ENCODE data around the gene FOCAD.

DNA sequence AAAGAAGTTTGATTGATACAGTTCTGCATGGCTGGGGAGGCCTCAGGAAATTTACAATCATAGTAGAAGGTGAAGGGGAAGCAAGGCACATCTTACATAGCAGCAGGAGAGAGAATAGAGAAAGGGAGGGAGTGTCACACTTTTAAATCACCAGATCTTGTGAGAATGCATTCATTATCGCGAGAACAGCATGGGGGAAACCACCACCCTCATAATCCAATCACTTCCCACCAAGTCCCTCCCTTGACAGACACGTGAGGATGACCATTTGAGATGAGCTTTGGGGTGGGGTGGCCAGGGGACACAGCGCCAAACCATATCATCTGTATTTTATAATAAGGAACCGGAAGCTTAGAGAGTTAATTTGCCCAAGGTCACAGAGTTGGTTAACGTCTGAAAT, 13.7 kb upstream of the FOCAD start:
- TF ChIP-seq, protein P1, sequence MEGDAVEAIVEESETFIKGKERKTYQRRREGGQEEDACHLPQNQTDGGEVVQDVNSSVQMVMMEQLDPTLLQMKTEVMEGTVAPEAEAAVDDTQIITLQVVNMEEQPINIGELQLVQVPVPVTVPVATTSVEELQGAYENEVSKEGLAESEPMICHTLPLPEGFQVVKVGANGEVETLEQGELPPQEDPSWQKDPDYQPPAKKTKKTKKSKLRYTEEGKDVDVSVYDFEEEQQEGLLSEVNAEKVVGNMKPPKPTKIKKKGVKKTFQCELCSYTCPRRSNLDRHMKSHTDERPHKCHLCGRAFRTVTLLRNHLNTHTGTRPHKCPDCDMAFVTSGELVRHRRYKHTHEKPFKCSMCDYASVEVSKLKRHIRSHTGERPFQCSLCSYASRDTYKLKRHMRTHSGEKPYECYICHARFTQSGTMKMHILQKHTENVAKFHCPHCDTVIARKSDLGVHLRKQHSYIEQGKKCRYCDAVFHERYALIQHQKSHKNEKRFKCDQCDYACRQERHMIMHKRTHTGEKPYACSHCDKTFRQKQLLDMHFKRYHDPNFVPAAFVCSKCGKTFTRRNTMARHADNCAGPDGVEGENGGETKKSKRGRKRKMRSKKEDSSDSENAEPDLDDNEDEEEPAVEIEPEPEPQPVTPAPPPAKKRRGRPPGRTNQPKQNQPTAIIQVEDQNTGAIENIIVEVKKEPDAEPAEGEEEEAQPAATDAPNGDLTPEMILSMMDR (IDR thresholded peaks at IDR 0.05): no peak
- TF ChIP-seq POLR2AphosphoS5 (IDR thresholded peaks at IDR 0.05) (no peak), POLR2A (IDR thresholded peaks at IDR 0.05) (no peak)
